Vagina (tissue), 2 donors: Measurements from ENCODE around the gene CCDC9. TPM values are rescaled to one million over a fixed set of nuclear protein-coding genes. Genes with fewer than 3 reads are reported as not detected.

Experiments used
- DNase-seq, 2 donors: peaks; one replicate each; pipeline ENCODE4 v3.0.0-alpha.2; 2017; ENCODE audit errors: extremely low spot score in 2 of 2
- H3K27ac ChIP-seq: fragments of 200-600 bp; sonication (generic); one replicate; pipeline ENCODE4 v1.5.1; 2019
- H3K27me3 ChIP-seq: fragments of 200-600 bp; sonication (generic); one replicate; pipeline ENCODE4 v1.5.1; 2019
- H3K36me3 ChIP-seq, 2 donors: fragments of 200-600 bp; sonication (generic); one replicate each; pipeline ENCODE4 v1.5.1; 2017 to 2019
- H3K4me1 ChIP-seq: fragments of 200-600 bp; sonication (generic); one replicate; pipeline ENCODE4 v1.5.1; 2019
- H3K4me3 ChIP-seq, 2 donors: fragments of 200-600 bp; sonication (generic); 1 replicate in 1 of 2; 2 replicates in 1 of 2; pipeline ENCODE4 v1.5.1; 2016 to 2019
- H3K9me3 ChIP-seq: fragments of 200-600 bp; sonication (generic); one replicate; pipeline ENCODE4 v1.5.1; 2019
- CTCF ChIP-seq, 3 experiments: fragments of 450-650 bp in 2 of 3; fragments of 200-600 bp in 1 of 3; sonication (generic) in 1 of 3; IDR thresholded peaks; one replicate each; pipeline ENCODE4 v1.5.1; 2017 to 2019; ENCODE audit warnings: antibody characterized with exemption in 3 of 3, mild to moderate bottlenecking in 2 of 3, moderate library complexity in 2 of 3
- POLR2A ChIP-seq, 2 donors: fragments of 450-650 bp; IDR thresholded peaks; one replicate each; pipeline ENCODE4 v1.6.1; 2017; ENCODE audit warnings: antibody characterized with exemption in 2 of 2, mild to moderate bottlenecking in 2 of 2, moderate library complexity in 2 of 2
- POLR2AphosphoS5 ChIP-seq, 2 donors: sonication (generic); formaldehyde crosslinking; IDR thresholded peaks; one replicate each; pipeline ENCODE4 v1.9.0; 2017; ENCODE audit warnings: antibody characterized with exemption in 2 of 2, mild to moderate bottlenecking in 2 of 2, low read depth in 1 of 2; ENCODE audit not compliant: insufficient read depth in 1 of 2
- intact Hi-C: fragments of 100-400 bp; cut with DNase I; formaldehyde crosslinking; loops from one replicate; pipeline ENCODE4 v1.15.1; 2023
- total RNA-seq: library from RNA; depleted of rRNA; stranded (reverse); fragments of >200 nt; gene quantifications from one replicate; pipeline ENCODE4 v1.2.3, GENCODE V29; 2016

CCDC9 gene
- total RNA-seq, 1 donor from 2014 or later = 19.2 TPM

- DNase-seq = no peak
- Histone ChIP-seq H3K36me3 (no peaks in the 10 kb centered on the region), H3K27ac (no peak overlapping the region), H3K4me1 (no peaks in the 10 kb centered on the region), H3K4me3 (no peak overlapping the region), H3K27me3 (no peaks in the 10 kb centered on the region), H3K9me3 (no peaks in the 10 kb centered on the region)
- no peak for TF ChIP-seq POLR2A (IDR thresholded peaks at IDR 0.05)
- TF ChIP-seq CTCF (IDR thresholded peaks at IDR 0.05) = no peak
- TF ChIP-seq POLR2AphosphoS5 (IDR thresholded peaks at IDR 0.05; ENCODE audit: insufficient read depth in 1 of 2, low read depth in 1 of 2) = no peak
- intact Hi-C loops = loop anchor here (10.0 kb wide), 1 partner anchor 83 kb away; no protein-coding TSS in a partner anchor
Observed at GRCh38 chr19:47302249-47302648, 45.9 kb downstream of the CCDC9 start.

- intact Hi-C loops = loop anchor here (10.0 kb wide), 1 partner anchor 81 kb away; no protein-coding TSS in a partner anchor
Observed at GRCh38 chr19:47303966-47304365, 47.6 kb downstream of the CCDC9 start.

GRCh38 chr19:47305309-47305751 is 49.0 kb downstream of the CCDC9 start:
- H3K4me1 ChIP-seq = no peaks in the 10 kb centered on the region
- no peak for DNase-seq
- H3K27ac ChIP-seq = no peak overlapping the region
- no peaks in the 10 kb centered on the region for H3K27me3 ChIP-seq
- H3K4me3 ChIP-seq = no peak overlapping the region
- H3K36me3 ChIP-seq = no peaks in the 10 kb centered on the region
- intact Hi-C loops = loop anchor here (10.0 kb wide), 1 partner anchor 79 kb away; no protein-coding TSS in a partner anchor
- no peak for TF ChIP-seq POLR2AphosphoS5 (IDR thresholded peaks at IDR 0.05; ENCODE audit: insufficient read depth in 1 of 2, low read depth in 1 of 2)
- TF ChIP-seq CTCF (IDR thresholded peaks at IDR 0.05) = peak; percentile 74 to 76 (median 75)
- no peaks in the 10 kb centered on the region for H3K9me3 ChIP-seq

More at GRCh38 chr19:47303966-47304365, 47.6 kb downstream of the CCDC9 start:
- TF ChIP-seq POLR2A (IDR thresholded peaks at IDR 0.05) (no peak), CTCF (IDR thresholded peaks at IDR 0.05) (no peak), POLR2AphosphoS5 (IDR thresholded peaks at IDR 0.05; ENCODE audit: insufficient read depth in 1 of 2, low read depth in 1 of 2) (no peak)
- Histone ChIP-seq H3K27me3 (no peaks in the 10 kb centered on the region), H3K4me3 (no peak overlapping the region), H3K27ac (no peak overlapping the region), H3K4me1 (no peaks in the 10 kb centered on the region), H3K36me3 (no peaks in the 10 kb centered on the region), H3K9me3 (no peaks in the 10 kb centered on the region)
- no peak for DNase-seq

- no peaks in the 10 kb centered on the region for H3K27me3 ChIP-seq
- TF ChIP-seq POLR2AphosphoS5 (IDR thresholded peaks at IDR 0.05; ENCODE audit: insufficient read depth in 1 of 2, low read depth in 1 of 2) = no peak
- no peak for TF ChIP-seq CTCF (IDR thresholded peaks at IDR 0.05)
- TF ChIP-seq POLR2A (IDR thresholded peaks at IDR 0.05) = no peak
- no peak for DNase-seq
- H3K9me3 ChIP-seq = no peaks in the 10 kb centered on the region
- H3K27ac ChIP-seq = no peak overlapping the region
- H3K4me1 ChIP-seq = no peaks in the 10 kb centered on the region
- H3K4me3 ChIP-seq = no peak overlapping the region
- H3K36me3 ChIP-seq = no peaks in the 10 kb centered on the region
- intact Hi-C loops = loop anchor here (10.0 kb wide), 1 partner anchor 78 kb away; no protein-coding TSS in a partner anchor
Observed at GRCh38 chr19:47306303-47306702, 50.0 kb downstream of the CCDC9 start.

- Histone ChIP-seq H3K27me3 (no peaks in the 10 kb centered on the region), H3K4me3 (no peak overlapping the region), H3K4me1 (no peaks in the 10 kb centered on the region), H3K9me3 (no peaks in the 10 kb centered on the region), H3K27ac (no peak overlapping the region), H3K36me3 (no peaks in the 10 kb centered on the region)
- no peak for TF ChIP-seq POLR2A (IDR thresholded peaks at IDR 0.05)
- TF ChIP-seq POLR2AphosphoS5 (IDR thresholded peaks at IDR 0.05; ENCODE audit: insufficient read depth in 1 of 2, low read depth in 1 of 2) = no peak
- TF ChIP-seq CTCF (IDR thresholded peaks at IDR 0.05) = no peak
- intact Hi-C loops = loop anchor here (10.0 kb wide), 1 partner anchor 76 kb away; no protein-coding TSS in a partner anchor
- no peak for DNase-seq
Observed at GRCh38 chr19:47309038-47309437, 52.7 kb downstream of the CCDC9 start.
